Posterior cingulate gyrus (tissue), 11 donors: ENCODE data around the gene DNAH1.

Source experiments
- DNase-seq, 10 donors: peaks; one replicate each; pipeline versions ENCODE4 v3.0.0 to v3.0.0-alpha.2; 2020 to 2021; ENCODE audit warnings: mixed read lengths in 3 of 10
- intact Hi-C: fragments of 100-400 bp; cut with DNase I; formaldehyde crosslinking; loops from one replicate; pipeline ENCODE4 v1.15.1; 2023

Gene DNAH1

DNA sequence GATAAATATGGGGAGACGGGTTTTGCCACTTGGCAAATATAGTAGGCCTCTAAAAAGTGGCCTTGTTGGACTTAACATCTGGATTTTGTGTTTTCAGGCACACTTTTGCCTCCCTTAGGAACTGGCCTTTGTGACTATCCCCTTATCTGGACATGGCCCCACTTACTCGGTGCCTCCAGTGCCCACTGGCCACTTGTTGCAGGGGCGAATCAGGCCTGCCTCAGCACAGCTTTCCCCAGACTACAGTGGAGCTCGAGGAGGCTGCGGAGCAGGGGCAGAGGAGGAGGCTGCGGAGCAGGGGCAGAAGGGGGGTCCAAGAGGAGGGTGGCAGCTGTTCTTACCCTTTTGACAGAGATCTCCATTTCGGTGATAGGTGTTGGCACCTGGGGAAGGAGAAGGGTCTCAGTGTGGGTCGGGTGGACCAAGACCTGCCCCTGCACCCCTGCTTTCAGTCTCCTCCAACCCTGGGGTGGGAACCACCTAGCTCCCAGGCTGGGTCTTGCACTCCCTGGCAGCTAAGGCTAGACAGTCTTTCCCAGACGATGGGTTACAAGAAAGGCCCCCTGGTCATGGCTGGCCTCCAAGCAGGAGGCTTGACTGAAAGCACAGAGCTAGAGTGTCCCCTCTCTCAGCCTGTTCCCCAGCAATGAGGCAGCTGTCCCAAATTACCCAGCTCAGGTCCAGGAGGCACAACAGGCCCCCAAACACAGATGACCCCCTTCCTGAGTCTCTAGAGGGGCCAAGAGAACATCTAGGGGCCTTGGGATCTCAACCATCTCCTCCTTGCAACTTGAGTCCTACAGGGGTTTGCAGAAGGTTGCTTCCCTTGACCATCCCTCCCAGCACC is 122.7 kb downstream of the DNAH1 start:
- intact Hi-C loops: no loop called here
- peak in 3 of 10 donors; percentile 4 to 61 (median 49) for DNase-seq

DNA sequence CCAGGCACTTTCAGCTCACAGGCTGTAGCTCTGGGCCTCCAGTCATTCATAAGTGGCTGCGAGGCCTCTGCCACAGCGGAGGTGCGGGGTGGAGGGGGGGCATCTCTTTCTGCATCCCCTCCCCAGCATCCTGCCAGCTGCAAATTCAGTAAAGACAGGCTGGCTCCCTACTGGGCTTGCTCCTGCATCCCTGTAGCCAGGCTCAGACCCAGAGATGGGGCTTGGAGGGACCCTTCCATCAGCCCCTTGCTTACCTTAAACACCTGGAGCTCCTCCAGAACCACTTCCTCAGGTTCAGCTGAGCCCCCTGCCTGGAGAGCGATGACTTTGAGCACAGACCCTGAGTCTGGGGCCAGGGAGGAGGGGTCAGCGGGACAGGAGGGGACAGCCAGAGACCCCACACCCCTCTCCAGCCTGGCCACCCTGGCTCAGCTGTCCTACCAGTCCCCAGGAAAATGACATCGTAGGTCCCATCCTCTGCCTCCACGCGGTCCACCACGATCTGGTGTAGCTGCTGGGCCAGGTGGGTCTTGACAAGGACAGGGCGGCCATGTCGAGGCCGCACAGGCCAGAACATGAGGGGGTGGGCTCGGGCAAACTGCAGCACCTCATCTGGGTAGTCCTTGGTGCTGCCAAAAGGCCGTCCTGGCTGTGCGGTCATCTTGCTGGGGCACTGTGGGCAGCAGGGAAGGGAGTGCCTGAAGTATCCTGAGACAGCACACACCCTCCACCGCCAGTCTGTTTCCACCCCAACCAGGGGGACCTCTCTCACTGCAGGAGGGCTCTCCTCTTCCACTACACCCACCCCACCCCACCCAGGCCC is 123.5 kb downstream of the DNAH1 start:
- DNase-seq: peak in 2 of 10 donors; percentile 39 to 66
- intact Hi-C loops: no loop called here

DNA sequence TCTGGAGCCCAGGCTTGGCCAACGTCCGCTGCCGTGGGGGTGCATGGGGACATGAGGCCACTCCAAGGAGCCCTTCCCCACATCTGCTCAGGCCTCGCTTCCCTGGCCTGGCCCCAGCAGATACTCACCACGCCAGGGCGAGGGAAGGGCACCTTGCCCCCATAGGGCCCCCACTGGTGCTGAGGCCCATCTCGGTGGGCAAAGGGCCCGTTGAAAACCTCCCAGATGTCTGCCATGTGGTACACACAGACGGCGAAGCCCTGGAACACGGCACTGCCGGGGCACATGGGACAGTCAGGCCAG is 124.1 kb downstream of the DNAH1 start:
- intact Hi-C loops: no loop called here
- DNase-seq: peak in 2 of 10 donors; percentile 28 to 49

DNA sequence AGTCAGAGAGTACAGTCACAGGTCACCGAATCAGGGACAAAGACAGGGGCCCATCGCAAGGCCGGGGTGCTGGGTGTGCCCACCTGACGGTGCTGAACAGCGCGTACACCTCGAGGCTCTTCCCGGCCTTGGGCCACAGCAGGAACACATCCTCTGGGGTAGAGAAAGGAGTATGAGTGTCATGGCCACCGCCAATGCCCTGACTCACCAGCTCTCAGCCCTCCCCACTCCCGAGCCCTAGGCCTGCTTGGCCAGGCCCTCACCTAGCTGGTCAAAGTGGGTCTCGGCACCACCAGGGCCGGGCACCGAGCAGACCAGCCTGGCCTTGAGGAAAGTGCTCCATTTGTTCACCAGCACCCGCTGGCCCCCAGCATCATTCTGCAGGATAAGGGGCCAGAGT is 124.6 kb downstream of the DNAH1 start:
- intact Hi-C loops: no loop called here
- peak in 2 of 10 donors; percentile 49 to 68 for DNase-seq

DNA sequence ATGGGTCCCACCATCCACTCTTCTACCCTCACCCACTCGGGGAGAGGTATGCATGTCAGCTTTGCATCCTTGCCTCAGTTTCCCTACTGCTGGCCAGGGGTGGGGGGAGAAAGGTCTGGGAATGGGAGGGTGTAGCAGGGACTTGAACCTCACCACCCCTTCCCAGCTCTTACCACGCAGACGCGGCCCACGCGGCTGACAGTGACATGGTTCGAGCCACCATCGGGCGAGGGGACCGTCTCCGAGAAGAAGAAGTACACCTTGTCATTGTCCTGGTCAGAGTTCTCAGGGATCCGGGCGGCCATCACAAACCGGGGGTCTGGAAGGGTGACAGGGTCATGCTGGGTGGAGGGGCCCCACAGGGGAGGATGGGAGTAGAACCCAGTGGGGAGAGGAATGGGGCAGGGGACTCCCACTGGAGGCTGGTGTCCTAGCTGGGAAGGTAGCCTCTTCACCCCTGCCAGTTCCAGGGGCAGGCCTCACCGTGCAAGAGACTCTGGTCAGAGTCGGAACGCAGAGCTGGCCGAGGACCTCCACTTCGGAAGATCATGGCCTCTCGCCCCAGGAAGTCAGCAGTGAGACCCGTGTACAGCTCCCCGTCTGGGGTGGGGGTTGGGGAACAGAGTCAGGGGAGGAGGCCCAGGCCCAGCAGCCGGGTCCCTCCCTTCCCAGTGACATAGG is 125.1 kb downstream of the DNAH1 start:
- intact Hi-C loops: no loop called here
- DNase-seq: peak in 3 of 10 donors; percentile 50 to 66 (median 65)

DNA sequence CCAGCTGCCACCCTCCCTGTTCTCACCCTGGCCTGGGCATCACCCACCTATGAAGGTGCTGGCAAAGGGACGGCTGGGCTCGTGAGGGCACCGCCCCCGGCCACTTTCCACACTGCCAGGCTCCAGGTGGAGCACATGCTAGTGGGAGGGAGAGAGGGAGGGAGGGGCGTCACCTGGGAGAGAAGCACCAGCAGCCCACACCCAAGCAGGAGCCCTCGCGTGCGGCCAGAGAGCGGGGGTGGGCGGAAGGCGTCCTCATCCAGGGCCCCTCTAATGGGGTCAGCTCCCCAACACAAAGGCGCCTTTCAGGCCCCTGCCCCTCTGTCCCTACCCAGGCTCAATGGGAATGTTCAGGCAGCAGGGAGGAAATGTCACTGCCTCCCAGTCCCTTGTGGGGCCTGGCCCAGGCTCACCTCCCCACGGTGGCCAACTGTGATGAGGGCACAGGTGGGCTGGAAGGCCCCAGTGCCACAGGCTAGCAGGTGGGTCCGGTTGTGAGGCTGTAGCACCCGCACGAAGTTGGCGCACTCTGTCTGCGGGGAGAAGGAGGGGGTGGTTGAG is 125.7 kb downstream of the DNAH1 start:
- peak in 3 of 10 donors; percentile 63 to 78 (median 77) for DNase-seq
- intact Hi-C loops: no loop called here

DNA sequence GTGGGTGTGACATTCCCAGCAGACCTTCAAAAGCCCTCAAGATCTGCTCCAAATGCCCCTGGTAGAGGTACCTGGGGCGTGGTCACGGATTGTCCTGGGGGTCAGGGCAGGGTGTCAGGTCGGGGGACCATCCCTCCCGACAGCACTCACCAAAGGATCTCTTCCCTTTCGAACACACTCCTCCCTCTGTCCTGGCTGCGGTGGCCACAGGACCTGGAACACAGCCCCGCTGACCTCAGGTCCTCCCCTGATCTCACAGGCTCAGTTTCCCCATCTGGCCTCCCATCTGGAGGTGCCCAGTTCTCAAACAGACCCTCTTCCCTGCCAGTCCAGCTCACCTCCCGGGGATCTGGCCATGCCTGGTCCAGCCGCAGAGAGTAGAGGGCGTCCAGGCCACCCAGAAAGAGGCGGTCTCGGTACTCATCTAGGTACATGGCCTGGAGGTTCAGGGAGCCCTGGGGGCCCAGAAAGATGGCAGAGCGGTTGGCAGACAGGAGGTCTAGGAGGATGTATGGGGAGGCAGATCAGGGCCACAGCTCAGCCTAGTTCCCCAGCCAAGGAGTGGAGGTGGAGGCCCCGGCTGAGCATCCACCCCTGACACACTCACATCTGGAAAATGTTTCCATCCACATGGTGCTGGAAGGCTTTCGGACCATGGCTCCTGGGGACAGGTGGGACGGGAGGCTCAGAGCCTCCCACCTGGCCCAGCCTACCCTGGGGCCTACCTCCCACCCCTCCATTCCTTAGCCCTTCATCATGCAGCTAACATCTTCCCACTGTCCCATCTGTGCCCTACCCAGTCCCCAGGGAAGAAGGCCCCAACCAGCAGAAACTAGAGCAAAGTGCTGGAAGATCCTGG is 126.5 kb downstream of the DNAH1 start:
- DNase-seq: peak in 2 of 10 donors; percentile 43 to 51
- intact Hi-C loops: no loop called here

DNA sequence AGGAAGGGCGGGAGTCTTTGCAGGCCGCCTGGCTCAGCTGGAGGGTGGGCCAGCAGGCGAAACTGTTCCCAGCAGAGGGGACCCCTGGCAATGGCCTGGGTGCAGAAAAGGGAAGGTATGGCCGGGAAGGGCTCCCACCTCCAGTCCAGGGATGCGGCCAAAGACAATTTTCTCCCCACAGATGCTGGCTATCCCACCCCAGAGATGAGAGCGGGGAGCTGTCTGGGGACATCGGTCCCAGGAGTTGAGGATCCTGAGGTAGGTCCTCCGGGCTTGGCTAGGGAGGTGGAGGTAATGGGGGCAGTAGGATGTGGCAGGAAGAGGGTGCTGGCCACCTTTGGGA is 127.1 kb downstream of the DNAH1 start:
- DNase-seq: peak in 2 of 10 donors; percentile 20 to 67
- intact Hi-C loops: no loop called here

DNA sequence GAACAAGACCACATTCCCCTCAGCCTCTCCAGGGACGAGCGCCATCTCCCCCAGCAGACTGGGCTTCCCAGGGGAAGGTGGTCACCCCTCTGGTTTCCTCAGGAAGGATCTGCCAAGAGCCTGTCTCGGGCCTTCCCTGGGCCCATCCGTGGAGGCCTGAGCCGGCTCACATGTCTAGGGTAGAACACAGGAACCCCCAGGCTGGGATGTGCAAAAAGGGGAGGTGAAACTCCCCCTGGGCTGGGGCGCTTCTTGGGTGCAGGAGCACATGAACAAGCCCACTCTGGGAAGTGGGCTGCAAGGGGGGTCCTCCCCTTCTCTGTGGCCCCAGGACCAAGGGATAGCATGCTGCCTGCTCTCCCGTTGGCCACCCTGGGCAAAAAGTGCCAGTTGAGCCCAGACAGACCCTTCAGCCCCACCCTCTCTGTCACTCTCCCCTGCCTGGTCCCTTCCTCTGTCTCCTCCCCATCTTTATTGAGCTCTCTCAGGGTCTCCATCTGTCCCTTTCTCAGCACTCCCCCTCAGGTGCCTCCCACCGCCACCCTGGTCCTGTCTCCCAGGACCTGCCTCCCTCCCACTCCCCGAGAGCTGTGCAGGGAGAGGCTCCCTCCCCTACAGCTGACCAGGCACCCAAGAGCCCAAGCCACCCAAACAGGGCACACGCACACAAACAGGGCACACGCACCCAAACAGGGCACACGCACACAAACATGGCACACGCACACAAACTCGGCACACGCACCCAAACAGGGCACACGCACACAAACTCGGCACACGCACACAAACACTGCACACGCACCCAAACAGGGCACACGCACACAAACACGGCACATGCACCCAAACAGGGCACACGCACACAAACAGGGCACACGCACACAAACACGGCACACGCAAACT is 127.9 kb downstream of the DNAH1 start:
- peak in 3 of 10 donors; percentile 52 to 70 (median 66) for DNase-seq
- intact Hi-C loops: no loop called here

DNA sequence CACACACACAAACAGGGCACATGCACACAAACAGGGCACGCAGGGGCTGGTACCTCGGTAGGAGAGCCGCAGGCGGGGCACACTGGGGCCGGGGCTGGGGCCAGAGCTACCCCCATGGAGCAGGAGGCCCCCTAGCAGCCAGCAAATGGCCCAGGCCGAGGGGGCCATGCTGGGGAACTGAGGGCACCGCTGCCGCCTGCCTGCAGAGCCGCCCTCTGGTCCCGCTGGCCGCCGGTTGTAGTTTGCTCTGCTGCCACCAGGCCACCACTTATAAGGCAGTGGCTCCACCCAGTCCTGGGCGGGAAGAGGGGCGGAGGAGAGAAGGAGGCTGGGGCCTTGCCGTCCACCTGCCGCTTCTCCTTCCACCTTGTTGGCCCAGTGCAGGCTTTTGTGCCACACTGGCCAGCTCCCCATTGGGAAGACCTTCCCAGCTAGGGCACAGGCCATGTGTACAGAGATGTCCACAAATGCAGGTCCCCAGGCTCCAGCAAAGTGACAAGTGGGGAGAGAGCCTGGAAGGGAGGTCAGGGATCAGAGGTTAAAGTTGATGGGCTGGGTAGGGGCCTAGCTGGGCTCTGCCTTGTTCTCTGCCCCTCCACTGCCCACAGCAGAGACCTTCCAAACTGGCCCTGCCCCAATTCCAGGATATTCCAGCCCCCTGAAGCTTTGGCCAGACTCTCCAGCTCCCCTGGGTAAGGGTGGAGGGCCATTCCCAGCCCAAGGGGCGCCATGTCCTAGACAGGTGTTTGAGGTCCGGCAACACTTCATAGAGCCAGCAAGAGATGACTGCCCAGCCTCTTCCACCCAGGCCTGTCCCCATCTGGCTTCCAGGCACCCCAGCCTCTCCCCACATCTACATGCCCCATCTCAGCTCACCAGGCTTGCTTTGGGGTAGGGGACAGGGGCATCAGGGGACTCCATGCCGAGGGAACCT is 129.0 kb downstream of the DNAH1 start, which contains the start of gene SEMA3G:
SEMA3G (minus strand) TSS at position 244 of the 934 bp plus-strand sequence; CDS start at position 168, 76 bp downstream.
- intact Hi-C loops: no loop called here
- DNase-seq: peak in 3 of 10 donors; percentile 51 to 89 (median 73)

DNA sequence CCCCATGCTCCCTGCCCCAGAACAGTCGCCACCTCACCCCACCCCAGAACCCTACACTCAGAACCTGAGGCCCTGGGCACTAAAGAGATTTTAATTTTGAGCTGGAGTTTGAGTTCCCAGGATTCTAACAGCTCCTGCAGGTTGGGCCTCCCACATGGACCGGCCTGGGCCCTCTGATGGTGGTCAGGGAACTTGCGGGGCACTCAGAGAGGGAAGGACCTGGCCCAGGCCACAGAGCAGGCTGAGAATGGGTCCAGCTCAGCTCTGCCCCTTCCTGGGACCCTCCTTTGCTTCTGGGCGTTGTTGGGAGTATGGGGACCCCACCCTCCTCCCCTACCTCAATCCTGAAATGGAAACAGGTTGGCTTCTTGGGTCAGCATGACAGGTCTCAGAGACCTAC is 129.9 kb downstream of the DNAH1 start:
- DNase-seq: peak in 3 of 10 donors; percentile 33 to 59 (median 50)
- intact Hi-C loops: no loop called here

DNA sequence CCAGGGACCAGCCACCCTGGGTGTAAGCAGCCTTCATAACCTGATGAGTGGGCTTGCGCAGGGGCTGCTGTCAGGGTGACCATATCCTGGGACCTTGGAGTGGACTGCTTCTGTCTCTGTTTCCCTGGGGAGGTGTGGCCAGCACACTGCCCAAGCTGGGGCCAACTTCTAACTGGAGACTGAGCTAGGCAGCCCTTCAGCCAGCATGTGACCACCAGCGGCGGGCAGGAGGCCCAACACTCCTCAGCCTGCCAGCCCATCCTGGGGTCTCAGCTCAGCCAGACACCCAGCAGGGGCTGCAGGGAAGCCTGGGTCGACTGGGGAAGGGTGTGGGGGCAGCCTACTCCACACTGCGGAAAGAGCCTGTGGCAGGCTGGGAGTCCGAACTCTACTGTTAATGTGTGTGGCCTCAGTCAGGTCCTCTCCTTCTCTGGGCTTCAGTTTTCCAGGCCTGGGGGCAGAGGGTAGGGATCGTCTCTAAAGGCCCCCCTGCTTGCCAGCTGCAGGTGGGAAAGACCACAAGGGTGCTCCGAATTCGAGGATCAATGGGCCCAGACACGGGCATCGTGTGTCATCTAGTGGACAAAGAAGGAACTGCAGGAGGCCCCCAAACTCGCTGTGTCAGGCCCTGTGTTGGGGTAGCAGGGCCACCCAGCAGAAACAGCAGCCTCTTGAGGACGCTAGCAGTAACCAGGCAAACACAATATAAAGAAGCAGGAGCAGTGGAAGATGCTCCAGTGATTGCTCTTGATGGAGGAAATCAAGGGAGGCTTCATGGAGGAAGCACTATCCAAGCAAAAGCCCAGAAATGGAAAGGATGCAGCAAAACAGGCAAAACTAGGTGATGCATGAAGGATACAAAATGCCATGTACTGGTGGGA is 130.8 kb downstream of the DNAH1 start:
- peak in 9 of 10 donors; percentile 33 to 94 (median 67) for DNase-seq

DNA sequence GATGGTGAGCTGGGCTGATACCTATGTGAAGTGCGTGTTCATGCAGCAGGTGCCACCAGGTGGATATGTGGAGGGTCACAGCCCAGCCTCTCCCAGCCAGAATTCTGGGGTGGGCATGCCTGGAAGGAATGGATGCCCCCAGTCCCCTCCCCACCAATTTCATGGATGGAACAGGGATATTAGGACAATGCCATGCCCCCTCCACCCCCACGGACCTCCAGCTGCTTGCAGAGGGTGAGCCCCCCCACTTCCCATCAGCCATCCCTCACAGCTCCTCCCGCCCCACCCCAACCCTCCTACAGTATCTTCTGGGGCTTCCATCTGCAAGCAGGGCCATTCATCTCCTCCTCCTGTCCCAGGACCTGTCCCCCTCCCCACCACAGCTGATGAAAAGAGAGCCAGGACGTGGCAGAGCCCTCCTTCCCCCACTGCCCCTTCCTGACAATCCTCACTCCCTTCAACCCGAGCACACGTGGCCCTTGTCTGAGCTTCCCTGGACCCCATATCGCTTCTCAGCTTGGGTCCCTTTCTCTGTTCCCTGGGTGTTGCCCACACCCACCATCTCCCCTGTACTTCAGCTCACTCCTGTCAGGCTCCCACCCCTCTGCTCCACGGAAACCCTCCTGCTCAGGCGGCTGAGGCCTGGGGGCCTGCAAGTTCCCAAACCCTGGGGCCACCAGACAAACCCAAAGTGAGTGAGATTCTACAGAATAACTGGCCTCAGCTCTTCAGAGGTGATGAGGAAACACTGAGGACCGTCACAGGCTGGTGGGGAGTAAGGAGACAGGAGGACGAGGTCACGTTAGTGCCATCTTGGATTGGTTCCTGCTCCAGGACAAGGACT is 131.6 kb downstream of the DNAH1 start:
- peak in 4 of 10 donors; percentile 3 to 54 (median 31) for DNase-seq
- intact Hi-C loops: loop anchor here (1.0 kb wide), 1 partner anchor 19 kb away; no protein-coding TSS in a partner anchor

More for the DNA sequence above, 130.8 kb downstream of the DNAH1 start:
- intact Hi-C loops: loop anchor here (1.0 kb wide), 1 partner anchor 19 kb away; no protein-coding TSS in a partner anchor
